Endothelial cell of umbilical vein (primary cell): ENCODE data around the gene PCSK6. TPM values are rescaled to one million over a fixed set of nuclear protein-coding genes. Genes with fewer than 3 reads are reported as not detected.

Source experiments
- BruUV-seq: library from RNA; stranded (reverse); fragments of 400-500 nt; replicated peaks from 2 replicates; lab custom pipeline; 2021; lab: Mats Ljungman, UMichigan
- CTCF ChIA-PET: fragments of 300-600, 350-600 bp; sonication (Branson Sonifier 250); formaldehyde crosslinking; loops from one replicate; lab custom pipeline; 2021; ENCODE audit warnings: antibody characterized with exemption, inconsistent platforms; lab: Charles Lee
- POLR2A ChIA-PET: fragments of 300-600, 350-600 bp; sonication (Branson Sonifier 250); formaldehyde crosslinking; loops from one replicate; lab custom pipeline; 2021; ENCODE audit warnings: antibody characterized with exemption, inconsistent platforms; lab: Charles Lee
- DNase-seq: peaks from one replicate; pipeline ENCODE4 v3.0.0-alpha.2; 2011; ENCODE audit warnings: low read depth, low spot score
- FAIRE-seq: peaks from 2 replicates; lab custom pipeline; 2011; peaks lifted over from hg19 to GRCh38; lab: Jason Lieb, UNC
- H2AFZ ChIP-seq: 2 replicates; pipeline ENCODE4 v1.6.0; 2012; ENCODE audit warnings: low read depth, low read length, control low read depth, inconsistent platforms
- H3K27ac ChIP-seq: 2 replicates; pipeline ENCODE4 v1.5.1; 2011; ENCODE audit warnings: low read depth, mild to moderate bottlenecking, control low read depth, low read length, moderate library complexity; ENCODE audit not compliant: insufficient read depth
- H3K27me3 ChIP-seq, 2 experiments: 2 replicates each; pipeline versions ENCODE4 v1.6.0 to v1.6.1; 2011; ENCODE audit warnings: low read length in 2 of 2, mixed read lengths in 1 of 2; ENCODE audit not compliant: control insufficient read depth in 2 of 2, insufficient read depth in 2 of 2
- H3K36me3 ChIP-seq, 2 experiments: 2 replicates in 1 of 2; 3 replicates in 1 of 2; pipeline ENCODE4 v1.5.1; 2011; ENCODE audit warnings: low read length in 2 of 2, mild to moderate bottlenecking in 1 of 2, moderate library complexity in 1 of 2; ENCODE audit not compliant: control insufficient read depth in 2 of 2, insufficient read depth in 2 of 2; ENCODE audit errors: extremely low read depth in 1 of 2
- H3K4me1 ChIP-seq: 3 replicates; pipeline ENCODE4 v1.5.1; 2011; ENCODE audit warnings: mild to moderate bottlenecking, low read length; ENCODE audit not compliant: control insufficient read depth, insufficient read depth; ENCODE audit errors: extremely low read depth
- H3K4me2 ChIP-seq: 2 replicates; pipeline ENCODE4 v1.6.1; 2011; ENCODE audit warnings: low read length, control low read depth, mixed read lengths; ENCODE audit not compliant: insufficient read depth
- H3K4me3 ChIP-seq, 3 experiments: fragments of 200-600 bp in 1 of 3; sonication (generic), shearing (Covaris generic) in 1 of 3; replicated peaks in 1 of 3; 2 replicates each; pipeline ENCODE4 v1.5.1; 2011 to 2016; ENCODE audit warnings: control low read depth in 3 of 3, low read length in 3 of 3, mild to moderate bottlenecking in 2 of 3, inconsistent platforms in 1 of 3, low read depth in 1 of 3, moderate library complexity in 1 of 3; ENCODE audit not compliant: insufficient read depth in 1 of 3
- H3K79me2 ChIP-seq: 2 replicates; pipeline ENCODE4 v1.6.0; 2012; ENCODE audit warnings: low read length, inconsistent platforms; ENCODE audit not compliant: control insufficient read depth, insufficient read depth
- H3K9ac ChIP-seq: replicated peaks from 2 replicates; pipeline ENCODE3; 2011; ENCODE audit warnings: low read length, control low read depth; ENCODE audit not compliant: insufficient read depth; ENCODE audit errors: extremely low read depth
- H3K9me1 ChIP-seq: replicated peaks from 3 replicates; pipeline ENCODE4 v1.6.0; 2011; ENCODE audit warnings: mild to moderate bottlenecking, low read length; ENCODE audit not compliant: control insufficient read depth, insufficient read depth; ENCODE audit errors: extremely low read depth
- H3K9me3 ChIP-seq: replicated peaks from 2 replicates; pipeline ENCODE4 v1.5.1; 2012; ENCODE audit warnings: low read length, inconsistent platforms; ENCODE audit not compliant: control insufficient read depth, insufficient read depth
- H4K20me1 ChIP-seq: replicated peaks from 2 replicates; pipeline ENCODE3; 2011; ENCODE audit warnings: mild to moderate bottlenecking, low read length; ENCODE audit not compliant: control insufficient read depth, insufficient read depth; ENCODE audit errors: extremely low read depth
- CTCF ChIP-seq, 2 donors: IDR thresholded peaks; 1 replicate in 1 of 2; 2 replicates in 1 of 2; pipeline ENCODE4 v1.5.1; 2011; ENCODE audit warnings: low read length in 2 of 2, mild to moderate bottlenecking in 2 of 2, moderate library complexity in 2 of 2, control low read depth in 1 of 2, inconsistent platforms in 1 of 2, low read depth in 1 of 2; ENCODE audit not compliant: insufficient read depth in 1 of 2; ENCODE audit errors: extremely low read depth in 1 of 2
- EZH2 ChIP-seq: IDR thresholded peaks from 2 replicates; pipeline ENCODE4 v1.6.1; 2012; ENCODE audit warnings: borderline replicate concordance, low read depth, mild to moderate bottlenecking, moderate library complexity, low read length, inconsistent platforms; ENCODE audit not compliant: severe bottlenecking
- FOS ChIP-seq: IDR thresholded peaks from 2 replicates; pipeline ENCODE4 v1.6.1; 2011; ENCODE audit warnings: mild to moderate bottlenecking, low read length, moderate library complexity, borderline replicate concordance; ENCODE audit not compliant: insufficient read depth
- GATA2 ChIP-seq: IDR thresholded peaks from 2 replicates; pipeline ENCODE4 v1.7.0; 2011; ENCODE audit warnings: low read depth, mild to moderate bottlenecking, moderate library complexity, mixed read lengths, low read length; ENCODE audit not compliant: insufficient read length, insufficient read depth
- JUN ChIP-seq: IDR thresholded peaks from 2 replicates; pipeline ENCODE4 v1.6.1; 2011; ENCODE audit warnings: borderline replicate concordance, low read depth; ENCODE audit not compliant: insufficient read length, insufficient read depth
- MAX ChIP-seq: IDR thresholded peaks from 2 replicates; pipeline ENCODE4 v1.6.1; 2011; ENCODE audit not compliant: insufficient read depth, insufficient read length
- MYC ChIP-seq: IDR thresholded peaks from one replicate; pipeline ENCODE4 v1.6.1; 2011; ENCODE audit warnings: mild to moderate bottlenecking, low read depth, low read length
- POLR2A ChIP-seq: IDR thresholded peaks from 2 replicates; pipeline ENCODE4 v1.6.1; 2012; ENCODE audit warnings: low read depth, mild to moderate bottlenecking, control low read depth, low read length
- POLR2AphosphoS5 ChIP-seq: IDR thresholded peaks from 2 replicates; pipeline ENCODE4 v1.6.1; 2012; ENCODE audit warnings: low read depth, mild to moderate bottlenecking, control low read depth, low read length, moderate library complexity; ENCODE audit not compliant: insufficient read depth
- dilution Hi-C: fragments of 300-500 bp; cut with MboI; formaldehyde crosslinking; loops from one replicate; pipeline ENCODE4 v1.15.0; 2019; ENCODE audit warnings: low sequenced_read_pairs; ENCODE audit not compliant: extremely low pct_ligation_motif_present
- intact Hi-C: fragments of 100-400 bp; cut with micrococcal nuclease; formaldehyde crosslinking; loops from one replicate; pipeline ENCODE4 v1.10.0; 2022
- polyA plus RNA-seq, 4 experiments: library from polyadenylated mRNA; depleted of rRNA in 3 of 4; stranded (reverse) in 3 of 4; unstranded in 1 of 4; fragments of >200 nt; gene quantifications; 2 replicates each; pipeline versions ENCODE4 v1.2.1 to v1.2.3, GENCODE V29; 2011 to 2012; ENCODE audit warnings: missing spikeins in 1 of 4
- total RNA-seq: library from RNA; stranded (reverse); gene quantifications from 2 replicates; pipeline ENCODE4 v1.2.3, GENCODE V29; 2021

The PCSK6 gene
- total and polyA plus RNA-seq, 2 donors (not counting 3 experiments of a cell fraction or from before 2014, with no cell fraction given): 0.18 to 0.69 TPM

GRCh38 chr15:101521591-101521990 is 32.1 kb upstream of the PCSK6 start:
- H3K36me3 ChIP-seq: no peaks in the 10 kb centered on the region
- no peak overlapping the region for H2AFZ ChIP-seq
- ChIA-PET POLR2A (no interaction called here), CTCF (no interaction called here)
- H3K4me1 ChIP-seq: no peaks in the 10 kb centered on the region
- H3K27ac ChIP-seq: no peak overlapping the region
- dilution Hi-C loops (no loop called here), intact Hi-C loops (no loop called here)
- H3K79me2 ChIP-seq: no peaks in the 10 kb centered on the region
- no TSS peak for BruUV-seq
- H3K27me3 ChIP-seq: peaks cover 0 to 2% of the 10 kb centered on the region in 2 experiments
- no peaks in the 10 kb centered on the region for H3K9me1 ChIP-seq
- FAIRE-seq (no peak), DNase-seq (no peak)
- H3K9ac ChIP-seq: no peak overlapping the region
- TF ChIP-seq CTCF (IDR thresholded peaks at IDR 0.05; ENCODE audit: extremely low read depth in 1 of 2, insufficient read depth in 1 of 2, low read depth in 1 of 2, low read length in 2 of 2) (no peak), MAX (no peak), FOS (no peak), EZH2 (no peak), MYC (no peak), GATA2 (no peak), POLR2A (no peak), POLR2AphosphoS5 (no peak), JUN (no peak)
- no peaks in the 10 kb centered on the region for H3K9me3 ChIP-seq
- no peak overlapping the region for H3K4me2 ChIP-seq
- H4K20me1 ChIP-seq: no peaks in the 10 kb centered on the region
- H3K4me3 ChIP-seq: no peak overlapping the region
